Endothelial cell of umbilical vein (primary cell): ENCODE measurements around the gene STEAP1. TPM values are rescaled to one million over a fixed set of nuclear protein-coding genes. Genes with fewer than 3 reads are reported as not detected.

ENCODE experiments used
- BruUV-seq: library from RNA; stranded (reverse); fragments of 400-500 nt; replicated peaks from 2 replicates; lab custom pipeline; 2021; lab: Mats Ljungman, UMichigan
- CTCF ChIA-PET: fragments of 300-600, 350-600 bp; sonication (Branson Sonifier 250); formaldehyde crosslinking; loops from one replicate; lab custom pipeline; 2021; ENCODE audit warnings: antibody characterized with exemption, inconsistent platforms; lab: Charles Lee
- POLR2A ChIA-PET: fragments of 300-600, 350-600 bp; sonication (Branson Sonifier 250); formaldehyde crosslinking; loops from one replicate; lab custom pipeline; 2021; ENCODE audit warnings: antibody characterized with exemption, inconsistent platforms; lab: Charles Lee
- DNase-seq: peaks from one replicate; pipeline ENCODE4 v3.0.0-alpha.2; 2011; ENCODE audit warnings: low read depth, low spot score
- FAIRE-seq: peaks from 2 replicates; lab custom pipeline; 2011; peaks lifted over from hg19 to GRCh38; lab: Jason Lieb, UNC
- H2AFZ ChIP-seq: 2 replicates; pipeline ENCODE4 v1.6.0; 2012; ENCODE audit warnings: low read depth, low read length, control low read depth, inconsistent platforms
- H3K27ac ChIP-seq: 2 replicates; pipeline ENCODE4 v1.5.1; 2011; ENCODE audit warnings: low read depth, mild to moderate bottlenecking, control low read depth, low read length, moderate library complexity; ENCODE audit not compliant: insufficient read depth
- H3K27me3 ChIP-seq, 2 experiments: 2 replicates each; pipeline versions ENCODE4 v1.6.0 to v1.6.1; 2011; ENCODE audit warnings: low read length in 2 of 2, mixed read lengths in 1 of 2; ENCODE audit not compliant: control insufficient read depth in 2 of 2, insufficient read depth in 2 of 2
- H3K36me3 ChIP-seq, 2 experiments: 2 replicates in 1 of 2; 3 replicates in 1 of 2; pipeline ENCODE4 v1.5.1; 2011; ENCODE audit warnings: low read length in 2 of 2, mild to moderate bottlenecking in 1 of 2, moderate library complexity in 1 of 2; ENCODE audit not compliant: control insufficient read depth in 2 of 2, insufficient read depth in 2 of 2; ENCODE audit errors: extremely low read depth in 1 of 2
- H3K4me1 ChIP-seq: 3 replicates; pipeline ENCODE4 v1.5.1; 2011; ENCODE audit warnings: mild to moderate bottlenecking, low read length; ENCODE audit not compliant: control insufficient read depth, insufficient read depth; ENCODE audit errors: extremely low read depth
- H3K4me2 ChIP-seq: 2 replicates; pipeline ENCODE4 v1.6.1; 2011; ENCODE audit warnings: low read length, control low read depth, mixed read lengths; ENCODE audit not compliant: insufficient read depth
- H3K4me3 ChIP-seq, 3 experiments: fragments of 200-600 bp in 1 of 3; sonication (generic), shearing (Covaris generic) in 1 of 3; replicated peaks in 1 of 3; 2 replicates each; pipeline ENCODE4 v1.5.1; 2011 to 2016; ENCODE audit warnings: control low read depth in 3 of 3, low read length in 3 of 3, mild to moderate bottlenecking in 2 of 3, inconsistent platforms in 1 of 3, low read depth in 1 of 3, moderate library complexity in 1 of 3; ENCODE audit not compliant: insufficient read depth in 1 of 3
- H3K79me2 ChIP-seq: 2 replicates; pipeline ENCODE4 v1.6.0; 2012; ENCODE audit warnings: low read length, inconsistent platforms; ENCODE audit not compliant: control insufficient read depth, insufficient read depth
- H3K9ac ChIP-seq: replicated peaks from 2 replicates; pipeline ENCODE3; 2011; ENCODE audit warnings: low read length, control low read depth; ENCODE audit not compliant: insufficient read depth; ENCODE audit errors: extremely low read depth
- H3K9me1 ChIP-seq: replicated peaks from 3 replicates; pipeline ENCODE4 v1.6.0; 2011; ENCODE audit warnings: mild to moderate bottlenecking, low read length; ENCODE audit not compliant: control insufficient read depth, insufficient read depth; ENCODE audit errors: extremely low read depth
- H3K9me3 ChIP-seq: replicated peaks from 2 replicates; pipeline ENCODE4 v1.5.1; 2012; ENCODE audit warnings: low read length, inconsistent platforms; ENCODE audit not compliant: control insufficient read depth, insufficient read depth
- H4K20me1 ChIP-seq: replicated peaks from 2 replicates; pipeline ENCODE3; 2011; ENCODE audit warnings: mild to moderate bottlenecking, low read length; ENCODE audit not compliant: control insufficient read depth, insufficient read depth; ENCODE audit errors: extremely low read depth
- CTCF ChIP-seq, 2 donors: IDR thresholded peaks; 1 replicate in 1 of 2; 2 replicates in 1 of 2; pipeline ENCODE4 v1.5.1; 2011; ENCODE audit warnings: low read length in 2 of 2, mild to moderate bottlenecking in 2 of 2, moderate library complexity in 2 of 2, control low read depth in 1 of 2, inconsistent platforms in 1 of 2, low read depth in 1 of 2; ENCODE audit not compliant: insufficient read depth in 1 of 2; ENCODE audit errors: extremely low read depth in 1 of 2
- EZH2 ChIP-seq: IDR thresholded peaks from 2 replicates; pipeline ENCODE4 v1.6.1; 2012; ENCODE audit warnings: borderline replicate concordance, low read depth, mild to moderate bottlenecking, moderate library complexity, low read length, inconsistent platforms; ENCODE audit not compliant: severe bottlenecking
- FOS ChIP-seq: IDR thresholded peaks from 2 replicates; pipeline ENCODE4 v1.6.1; 2011; ENCODE audit warnings: mild to moderate bottlenecking, low read length, moderate library complexity, borderline replicate concordance; ENCODE audit not compliant: insufficient read depth
- GATA2 ChIP-seq: IDR thresholded peaks from 2 replicates; pipeline ENCODE4 v1.7.0; 2011; ENCODE audit warnings: low read depth, mild to moderate bottlenecking, moderate library complexity, mixed read lengths, low read length; ENCODE audit not compliant: insufficient read length, insufficient read depth
- JUN ChIP-seq: IDR thresholded peaks from 2 replicates; pipeline ENCODE4 v1.6.1; 2011; ENCODE audit warnings: borderline replicate concordance, low read depth; ENCODE audit not compliant: insufficient read length, insufficient read depth
- MAX ChIP-seq: IDR thresholded peaks from 2 replicates; pipeline ENCODE4 v1.6.1; 2011; ENCODE audit not compliant: insufficient read depth, insufficient read length
- MYC ChIP-seq: IDR thresholded peaks from one replicate; pipeline ENCODE4 v1.6.1; 2011; ENCODE audit warnings: mild to moderate bottlenecking, low read depth, low read length
- POLR2A ChIP-seq: IDR thresholded peaks from 2 replicates; pipeline ENCODE4 v1.6.1; 2012; ENCODE audit warnings: low read depth, mild to moderate bottlenecking, control low read depth, low read length
- POLR2AphosphoS5 ChIP-seq: IDR thresholded peaks from 2 replicates; pipeline ENCODE4 v1.6.1; 2012; ENCODE audit warnings: low read depth, mild to moderate bottlenecking, control low read depth, low read length, moderate library complexity; ENCODE audit not compliant: insufficient read depth
- dilution Hi-C: fragments of 300-500 bp; cut with MboI; formaldehyde crosslinking; loops from one replicate; pipeline ENCODE4 v1.15.0; 2019; ENCODE audit warnings: low sequenced_read_pairs; ENCODE audit not compliant: extremely low pct_ligation_motif_present
- intact Hi-C: fragments of 100-400 bp; cut with micrococcal nuclease; formaldehyde crosslinking; loops from one replicate; pipeline ENCODE4 v1.10.0; 2022
- polyA plus RNA-seq, 4 experiments: library from polyadenylated mRNA; depleted of rRNA in 3 of 4; stranded (reverse) in 3 of 4; unstranded in 1 of 4; fragments of >200 nt; gene quantifications; 2 replicates each; pipeline versions ENCODE4 v1.2.1 to v1.2.3, GENCODE V29; 2011 to 2012; ENCODE audit warnings: missing spikeins in 1 of 4
- total RNA-seq: library from RNA; stranded (reverse); gene quantifications from 2 replicates; pipeline ENCODE4 v1.2.3, GENCODE V29; 2021

Gene STEAP1
- total and polyA plus RNA-seq, 2 donors (not counting 3 experiments of a cell fraction or from before 2014, with no cell fraction given), result 35.0 to 42.7 TPM

- Histone ChIP-seq H4K20me1 (no peaks in the 10 kb centered on the region), H3K4me1 (no peaks in the 10 kb centered on the region), H3K27ac (no peak overlapping the region), H3K79me2 (no peaks in the 10 kb centered on the region), H3K27me3 (no peaks in the 10 kb centered on the region), H3K4me3 (no peak overlapping the region), H3K4me2 (no peak overlapping the region), H3K9ac (no peak overlapping the region), H3K9me1 (no peaks in the 10 kb centered on the region), H3K9me3 (no peaks in the 10 kb centered on the region), H2AFZ (no peak overlapping the region), H3K36me3 (no peaks in the 10 kb centered on the region)
- BruUV-seq, result no TSS peak
- no peak for DNase-seq
- CTCF ChIA-PET, result interaction anchor here (0.8 to 1.4 kb wide), 5 partner anchors 9 to 24 kb away, joined by 3 to 6 read pairs (median 4); partner anchors contain the start of gene STEAP2
- intact Hi-C loops, result no loop called here
- dilution Hi-C loops, result no loop called here
- TF ChIP-seq MAX (no peak), POLR2AphosphoS5 (no peak), FOS (no peak), CTCF (IDR thresholded peaks at IDR 0.05; ENCODE audit: extremely low read depth in 1 of 2, insufficient read depth in 1 of 2, low read depth in 1 of 2, low read length in 2 of 2) (no peak), JUN (no peak), MYC (no peak), POLR2A (no peak), EZH2 (no peak), GATA2 (no peak)
- no peak for FAIRE-seq
- POLR2A ChIA-PET, result no interaction called here
Measured at GRCh38 chr7:90187507-90188050, 33.3 kb downstream of the STEAP1 start.
